ENCODE results near the gene CROCC2.

Gene CROCC2

GRCh38 chr2:240876035-240876474 lies 30.1 kb upstream of the CROCC2 start:
- DNase-seq, result no peak

GRCh38 chr2:240876475-240877251 lies 29.5 kb upstream of the CROCC2 start:
- DNase-seq, result no peak

- DNase-seq, result no peak
Observed at GRCh38 chr2:240877460-240878340, 28.4 kb upstream of the CROCC2 start.

GRCh38 chr2:240878341-240878936 lies 27.7 kb upstream of the CROCC2 start:
- DNase-seq, result no peak

DNA sequence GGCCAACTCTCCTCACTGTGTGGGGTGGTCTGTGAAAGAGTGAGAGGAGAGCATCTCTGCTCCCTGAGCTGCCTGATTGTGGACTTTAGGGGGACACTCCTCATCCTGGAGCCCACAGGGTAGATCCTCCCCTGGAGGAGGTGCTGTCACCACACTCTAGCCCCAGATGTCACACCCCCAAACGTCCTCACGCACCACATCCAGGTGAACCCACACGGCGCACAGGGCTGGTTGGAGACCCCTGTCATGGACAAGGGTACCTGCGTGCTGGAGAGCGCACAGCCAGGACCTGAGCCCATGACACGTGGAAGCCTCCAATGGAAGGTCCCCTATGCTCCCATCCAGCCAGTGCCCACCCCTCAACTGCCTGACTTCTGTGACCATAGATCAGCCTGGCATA lies 27.0 kb upstream of the CROCC2 start:
- no peak for DNase-seq

- no peak for DNase-seq
Observed at GRCh38 chr2:240881913-240882312, 24.2 kb upstream of the CROCC2 start.

DNA sequence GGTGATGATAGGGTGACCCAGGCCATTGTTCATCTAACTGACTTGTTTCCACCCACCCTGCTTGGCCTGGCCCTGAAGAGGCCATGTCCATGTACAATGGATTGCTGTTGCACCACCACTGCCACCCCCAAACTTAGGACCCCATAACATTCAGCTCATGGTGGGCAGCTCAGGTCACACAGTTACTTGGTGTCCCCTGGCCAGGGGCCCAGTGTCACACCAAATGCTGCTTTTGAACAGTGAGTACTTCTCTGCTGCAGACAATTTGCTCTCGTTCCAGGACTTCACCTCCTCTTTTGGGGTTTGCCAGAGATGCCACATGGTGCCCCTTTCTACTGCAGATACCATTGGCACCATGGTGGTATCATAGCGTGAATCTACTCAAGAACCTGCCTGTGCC lies 21.9 kb upstream of the CROCC2 start:
- DNase-seq, result no peak

- no peak for DNase-seq
Observed at GRCh38 chr2:240884745-240885144, 21.4 kb upstream of the CROCC2 start.

GRCh38 chr2:240885566-240885965 lies 20.6 kb upstream of the CROCC2 start:
- no peak for DNase-seq

DNA sequence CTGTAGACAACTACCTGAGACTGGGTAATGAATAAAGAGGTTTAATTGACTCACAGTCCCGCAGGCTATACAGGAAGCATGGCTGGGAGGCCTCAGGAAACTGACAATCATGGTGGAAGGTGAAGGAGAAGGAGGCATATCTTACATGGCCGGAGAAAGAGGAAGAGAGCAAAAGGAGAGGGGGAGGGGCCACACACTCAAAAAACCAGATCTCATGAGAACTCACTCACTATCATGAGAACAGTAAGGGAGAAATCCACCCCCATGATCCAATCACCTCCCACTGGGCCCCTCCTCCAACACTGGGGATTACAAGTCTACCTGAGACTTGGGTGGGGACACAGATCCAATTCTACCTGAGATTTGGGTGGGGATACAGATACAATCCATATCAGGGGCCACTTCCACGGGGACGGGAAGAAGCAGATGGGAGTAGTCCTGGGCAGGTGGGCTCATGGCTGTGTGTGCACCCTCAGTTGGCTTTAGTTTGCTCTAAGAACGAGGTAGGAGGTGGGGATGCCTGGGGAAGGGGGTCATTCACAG lies 20.0 kb upstream of the CROCC2 start:
- DNase-seq, result peak; percentile 33

GRCh38 chr2:240886678-240887609 lies 19.2 kb upstream of the CROCC2 start:
- no peak for DNase-seq

DNA sequence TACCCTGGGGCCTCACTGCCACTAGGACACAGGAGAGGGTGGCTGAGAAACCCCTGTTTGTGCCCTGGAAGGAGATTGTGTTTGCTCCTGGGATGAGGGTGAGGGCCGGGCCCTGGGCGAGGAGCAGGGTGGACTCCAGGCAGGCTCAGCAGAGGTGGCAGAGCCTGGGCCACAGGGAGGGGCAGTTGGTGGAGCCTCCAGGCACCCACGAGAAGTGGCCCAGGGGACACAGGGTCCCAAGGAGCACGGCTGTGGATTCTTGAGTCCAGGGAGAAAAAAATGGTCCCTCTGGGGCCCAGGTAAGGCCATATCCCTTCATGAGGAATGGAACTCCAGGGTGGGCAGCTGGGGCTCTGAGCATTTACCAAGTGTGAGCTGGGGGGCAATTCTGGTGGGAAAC lies 18.5 kb upstream of the CROCC2 start:
- no peak for DNase-seq

- no peak for DNase-seq
Observed at GRCh38 chr2:240888130-240888889, 17.8 kb upstream of the CROCC2 start.

- no peak for DNase-seq
Observed at GRCh38 chr2:240888890-240889573, 17.1 kb upstream of the CROCC2 start.

DNA sequence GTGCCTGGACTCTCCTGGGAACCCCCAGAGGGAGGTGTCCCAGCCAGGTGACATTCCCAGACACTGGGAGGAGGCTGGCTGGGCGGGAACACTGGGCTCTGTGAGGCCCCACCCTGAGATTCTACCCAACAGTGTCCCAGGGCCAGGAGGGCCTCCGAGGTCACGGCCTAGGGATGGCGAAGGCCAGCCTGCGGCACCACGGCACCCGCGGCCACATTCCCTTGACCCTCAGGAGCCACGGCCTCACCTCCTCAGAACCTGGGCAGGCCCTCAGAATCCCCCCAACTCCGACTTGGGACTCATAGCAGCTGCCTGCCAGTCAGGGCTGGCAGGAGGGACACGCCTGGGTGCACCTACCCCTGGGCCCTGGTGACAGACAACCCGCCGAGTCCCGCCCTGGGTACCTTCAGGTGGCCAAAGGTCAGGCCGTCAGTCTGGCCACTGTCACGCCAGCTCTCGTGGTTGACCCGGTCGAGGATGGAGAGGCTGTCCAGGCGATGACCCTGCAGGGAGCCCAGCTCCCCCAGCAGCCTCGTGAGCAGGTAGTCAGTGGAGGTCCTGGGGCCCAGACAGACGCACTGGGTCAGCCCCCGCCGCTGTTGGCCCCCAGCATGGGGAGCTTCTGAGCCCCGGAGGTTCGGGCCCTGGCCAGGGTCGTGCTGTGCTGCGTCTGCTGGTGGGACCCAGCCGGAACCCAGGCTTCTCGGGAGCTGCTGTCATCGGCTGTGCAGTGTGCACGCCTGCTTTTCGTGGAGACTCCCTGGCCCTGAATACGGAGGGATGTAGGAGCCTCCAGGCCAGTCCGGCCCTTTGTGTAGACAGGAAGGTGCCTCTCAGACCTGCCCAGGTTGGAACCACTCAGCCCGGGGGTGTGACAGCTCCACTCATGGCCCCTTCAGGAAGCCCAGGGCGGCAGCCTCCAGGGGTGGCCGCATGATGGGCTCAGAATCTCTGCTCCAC lies 16.3 kb upstream of the CROCC2 start:
- no peak for DNase-seq

GRCh38 chr2:240890691-240891090 lies 15.4 kb upstream of the CROCC2 start:
- no peak for DNase-seq

DNA sequence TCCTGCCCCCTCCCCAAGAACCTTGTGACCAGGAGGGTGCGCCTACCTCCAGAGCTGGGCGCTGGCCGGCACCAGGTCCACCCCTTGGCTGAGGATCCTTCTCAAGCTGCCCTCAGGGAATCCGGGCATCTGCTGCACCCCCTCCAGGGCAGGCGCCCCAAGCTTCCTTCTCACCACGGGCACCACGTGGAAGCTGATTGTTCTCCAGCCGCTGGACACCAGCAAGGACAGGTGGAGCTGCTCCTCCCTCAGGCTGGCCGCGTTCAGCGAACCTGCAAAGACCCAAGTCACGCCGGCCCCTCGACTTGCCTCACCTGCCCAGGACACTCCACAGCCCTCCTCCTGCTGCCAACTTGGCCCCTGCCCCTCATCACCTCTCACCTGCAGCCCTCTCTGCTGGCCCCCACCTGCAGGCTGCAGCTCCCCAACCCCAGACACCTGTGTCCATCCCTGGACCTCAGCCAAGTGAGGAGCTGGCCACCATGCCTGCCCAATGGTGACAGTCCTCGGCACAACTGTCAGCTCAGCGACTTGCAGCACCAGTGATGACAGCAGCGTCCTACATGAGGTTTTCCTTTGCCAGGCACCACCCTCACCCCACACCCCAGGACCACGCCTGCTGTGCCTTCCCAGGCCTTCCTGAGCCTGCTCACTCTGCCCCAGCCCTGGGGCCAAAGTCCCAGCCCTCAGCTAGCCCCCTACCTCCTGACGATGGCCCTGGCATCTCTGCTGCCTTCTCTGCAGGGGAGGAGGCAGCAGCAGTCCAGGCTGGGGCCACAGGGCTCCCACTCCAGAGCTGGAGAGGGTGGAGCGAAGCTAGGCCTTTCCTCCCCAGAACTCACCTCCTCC lies 14.4 kb upstream of the CROCC2 start:
- no peak for DNase-seq

- no peak for DNase-seq
Observed at GRCh38 chr2:240892356-240892755, 13.8 kb upstream of the CROCC2 start.

DNA sequence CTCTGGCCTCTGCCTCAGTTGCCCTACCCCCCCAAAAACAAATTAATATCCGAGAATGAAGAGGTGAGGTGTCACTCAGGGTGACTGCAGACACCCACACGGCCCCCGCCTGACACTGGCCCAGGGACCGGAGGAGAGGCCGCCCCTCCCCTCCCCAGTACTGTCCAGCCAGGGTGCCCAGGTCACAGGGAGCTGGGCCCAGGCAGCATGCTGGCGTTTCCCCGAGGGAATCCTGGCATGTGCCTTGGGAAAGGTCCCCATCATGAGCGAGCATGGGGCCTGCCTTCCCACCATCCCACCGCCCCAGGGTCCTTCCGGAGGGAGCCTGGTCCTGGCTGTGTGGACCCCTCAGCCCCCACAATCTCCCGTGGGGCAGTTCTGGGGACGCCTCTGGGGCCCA lies 13.2 kb upstream of the CROCC2 start:
- no peak for DNase-seq
